HG02642 (cell line): Measurements from ENCODE around the gene CALR3.

Experiments
- ATAC-seq: cut with Tn5 transposase; IDR thresholded peaks from one replicate; pipeline ENCODE4 v1.9.1; 2021; ENCODE audit warnings: mild to moderate bottlenecking; ENCODE audit not compliant: unreplicated experiment, poor library complexity

The CALR3 gene

GRCh38 chr19:16435999-16436650 is 59.8 kb downstream of the CALR3 start:
- no peak for ATAC-seq

GRCh38 chr19:16435238-16435917 is 60.6 kb downstream of the CALR3 start:
- ATAC-seq, result no peak

GRCh38 chr19:16433986-16434385 is 62.0 kb downstream of the CALR3 start:
- ATAC-seq, result no peak

GRCh38 chr19:16429759-16430091 is 66.2 kb downstream of the CALR3 start:
- ATAC-seq, result no peak

- ATAC-seq, result no peak
Observed at GRCh38 chr19:16429066-16429758, 66.8 kb downstream of the CALR3 start.
